Calu3 (cell line): ENCODE results near the gene GANC. TPM values are rescaled to one million over a fixed set of nuclear protein-coding genes. Genes with fewer than 3 reads are reported as not detected.
"Not testable (repeated sequence)": the region's sequence is repeated elsewhere in the genome, so short reads cannot be mapped to it uniquely, and the experiment has no call there.

Experiments used
- BruUV-seq: library from RNA; stranded (reverse); fragments of 400-500 nt; replicated peaks from 2 replicates; lab custom pipeline; 2021; lab: Mats Ljungman, UMichigan
- CTCF ChIA-PET: fragments of 300-600 bp; sonication (Branson Sonifier 250); formaldehyde crosslinking; loops from one replicate; lab custom pipeline; 2022; ENCODE audit warnings: antibody characterized with exemption; lab: Charles Lee
- DNase-seq: peaks from one replicate; pipeline ENCODE4 v3.0.0; 2022
- H3K27ac Mint-ChIP-seq: one replicate; pipeline ENCODE4 v1.8.0; 2022; ENCODE audit warnings: mixed read lengths; ENCODE audit not compliant: unreplicated experiment
- H3K27me3 Mint-ChIP-seq: one replicate; pipeline ENCODE4 v1.8.0; 2022; ENCODE audit warnings: mixed read lengths; ENCODE audit not compliant: unreplicated experiment
- H3K36me3 Mint-ChIP-seq: one replicate; pipeline ENCODE4 v1.8.0; 2022; ENCODE audit warnings: mild to moderate bottlenecking, moderate library complexity, mixed read lengths; ENCODE audit not compliant: insufficient read depth, unreplicated experiment
- H3K4me1 Mint-ChIP-seq: one replicate; pipeline ENCODE4 v1.8.0; 2022; ENCODE audit warnings: mild to moderate bottlenecking, low read depth, mixed read lengths; ENCODE audit not compliant: unreplicated experiment
- H3K4me3 Mint-ChIP-seq: one replicate; pipeline ENCODE4 v1.8.0; 2022; ENCODE audit warnings: mild to moderate bottlenecking, low read depth, moderate library complexity, mixed read lengths; ENCODE audit not compliant: unreplicated experiment
- H3K9me3 Mint-ChIP-seq: one replicate; pipeline ENCODE4 v1.8.0; 2022; ENCODE audit warnings: low read depth, mixed read lengths; ENCODE audit not compliant: unreplicated experiment
- intact Hi-C: fragments of 100-400 bp; cut with micrococcal nuclease; formaldehyde crosslinking; loops from one replicate; pipeline ENCODE4 v1.10.0; 2022; ENCODE audit not compliant: unreplicated experiment
- total RNA-seq: library from RNA; stranded (reverse); gene quantifications from 2 replicates; pipeline ENCODE4 v1.2.3, GENCODE V29; 2022
- TF ChIP-seq, protein P1 (sequence below): fragments of 200-600 bp; IDR thresholded peaks from one replicate; pipeline ENCODE4 v1.8.0; 2022; ENCODE audit warnings: antibody characterized with exemption; ENCODE audit not compliant: unreplicated experiment

The GANC gene
- total RNA-seq, 1 experiment from 2014 or later = 10.8 TPM

DNA sequence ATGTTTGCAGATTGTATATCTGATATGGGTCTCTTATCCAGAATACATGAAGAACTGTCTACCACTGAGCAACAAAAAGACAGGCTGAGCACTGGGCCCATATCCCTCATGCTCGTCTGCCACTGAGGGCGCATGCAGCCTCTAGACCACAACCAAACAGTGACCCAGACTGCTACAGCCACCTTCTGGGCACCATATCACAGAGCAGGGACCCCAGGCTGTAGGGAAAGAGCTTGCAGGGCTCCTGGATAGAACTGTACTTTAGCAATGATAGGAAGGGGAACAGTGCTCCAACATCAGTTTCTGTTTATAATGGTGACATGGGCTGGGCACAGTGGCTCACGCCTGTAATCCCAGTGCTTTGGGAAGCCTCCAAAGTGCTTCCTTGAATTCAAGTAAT lies 40.5 kb downstream of the GANC start:
- DNase-seq = no peak
- intact Hi-C loops = no loop called here
- BruUV-seq = no TSS peak
- H3K27ac Mint-ChIP-seq = no peak overlapping the region
- CTCF ChIA-PET = no interaction called here
- H3K9me3 Mint-ChIP-seq = no peaks in the 10 kb centered on the region
- TF ChIP-seq, protein P1, sequence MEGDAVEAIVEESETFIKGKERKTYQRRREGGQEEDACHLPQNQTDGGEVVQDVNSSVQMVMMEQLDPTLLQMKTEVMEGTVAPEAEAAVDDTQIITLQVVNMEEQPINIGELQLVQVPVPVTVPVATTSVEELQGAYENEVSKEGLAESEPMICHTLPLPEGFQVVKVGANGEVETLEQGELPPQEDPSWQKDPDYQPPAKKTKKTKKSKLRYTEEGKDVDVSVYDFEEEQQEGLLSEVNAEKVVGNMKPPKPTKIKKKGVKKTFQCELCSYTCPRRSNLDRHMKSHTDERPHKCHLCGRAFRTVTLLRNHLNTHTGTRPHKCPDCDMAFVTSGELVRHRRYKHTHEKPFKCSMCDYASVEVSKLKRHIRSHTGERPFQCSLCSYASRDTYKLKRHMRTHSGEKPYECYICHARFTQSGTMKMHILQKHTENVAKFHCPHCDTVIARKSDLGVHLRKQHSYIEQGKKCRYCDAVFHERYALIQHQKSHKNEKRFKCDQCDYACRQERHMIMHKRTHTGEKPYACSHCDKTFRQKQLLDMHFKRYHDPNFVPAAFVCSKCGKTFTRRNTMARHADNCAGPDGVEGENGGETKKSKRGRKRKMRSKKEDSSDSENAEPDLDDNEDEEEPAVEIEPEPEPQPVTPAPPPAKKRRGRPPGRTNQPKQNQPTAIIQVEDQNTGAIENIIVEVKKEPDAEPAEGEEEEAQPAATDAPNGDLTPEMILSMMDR = no peak
- no peaks in the 10 kb centered on the region for H3K36me3 Mint-ChIP-seq
- no peaks in the 10 kb centered on the region for H3K4me1 Mint-ChIP-seq
- H3K27me3 Mint-ChIP-seq = no peaks in the 10 kb centered on the region
- H3K4me3 Mint-ChIP-seq = no peak overlapping the region

DNA sequence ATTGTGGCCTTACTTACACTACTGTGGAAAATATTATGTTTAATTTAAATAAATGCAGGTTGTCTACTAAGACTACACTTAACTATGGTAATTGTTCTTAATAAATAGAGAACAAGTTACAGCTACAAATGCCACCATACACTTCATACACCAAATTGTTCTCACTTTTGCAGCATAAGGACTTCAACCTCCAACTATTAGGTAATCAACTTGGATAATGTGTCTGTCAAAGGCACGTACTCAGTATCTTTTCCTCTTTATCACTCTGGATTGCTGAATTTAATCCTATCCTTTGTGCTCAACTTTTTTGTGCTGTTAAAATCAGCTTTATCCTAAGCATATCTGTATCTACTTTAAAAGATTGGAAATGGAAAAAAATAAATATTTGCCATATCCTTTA lies 41.8 kb downstream of the GANC start:
- BruUV-seq = no TSS peak
- Mint-ChIP-seq H3K36me3 (no peaks in the 10 kb centered on the region), H3K27ac (no peak overlapping the region), H3K4me3 (no peak overlapping the region), H3K4me1 (no peaks in the 10 kb centered on the region), H3K9me3 (no peaks in the 10 kb centered on the region), H3K27me3 (no peaks in the 10 kb centered on the region)
- DNase-seq = no peak
- intact Hi-C loops = no loop called here
- CTCF ChIA-PET = no interaction called here
- TF ChIP-seq, protein P1 = no peak

DNA sequence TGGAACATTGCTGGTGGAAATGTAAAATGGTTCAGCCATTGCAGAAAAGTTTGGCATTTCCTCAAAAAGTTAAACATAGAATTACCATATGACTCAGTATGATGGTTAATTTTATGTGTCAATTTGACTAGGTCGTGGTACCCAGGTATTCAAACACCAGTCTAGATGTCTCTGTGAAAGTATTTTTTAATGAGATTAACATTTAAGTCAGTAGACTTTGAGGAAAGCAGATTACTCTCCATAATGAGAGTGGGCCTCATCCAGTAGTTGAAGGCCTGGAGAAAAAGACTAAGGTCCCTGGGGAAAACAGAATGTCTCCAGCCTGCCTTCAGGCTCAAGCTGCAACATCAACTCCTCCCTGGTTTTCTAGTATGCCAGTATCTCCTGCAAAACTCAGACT lies 42.5 kb downstream of the GANC start:
- TF ChIP-seq, protein P1 = no peak
- H3K27ac Mint-ChIP-seq = no peak overlapping the region
- no peaks in the 10 kb centered on the region for H3K9me3 Mint-ChIP-seq
- no peaks in the 10 kb centered on the region for H3K4me1 Mint-ChIP-seq
- H3K36me3 Mint-ChIP-seq = no peaks in the 10 kb centered on the region
- no peak overlapping the region for H3K4me3 Mint-ChIP-seq
- intact Hi-C loops = no loop called here
- CTCF ChIA-PET = no interaction called here
- no TSS peak for BruUV-seq
- DNase-seq = no peak
- H3K27me3 Mint-ChIP-seq = no peaks in the 10 kb centered on the region

DNA sequence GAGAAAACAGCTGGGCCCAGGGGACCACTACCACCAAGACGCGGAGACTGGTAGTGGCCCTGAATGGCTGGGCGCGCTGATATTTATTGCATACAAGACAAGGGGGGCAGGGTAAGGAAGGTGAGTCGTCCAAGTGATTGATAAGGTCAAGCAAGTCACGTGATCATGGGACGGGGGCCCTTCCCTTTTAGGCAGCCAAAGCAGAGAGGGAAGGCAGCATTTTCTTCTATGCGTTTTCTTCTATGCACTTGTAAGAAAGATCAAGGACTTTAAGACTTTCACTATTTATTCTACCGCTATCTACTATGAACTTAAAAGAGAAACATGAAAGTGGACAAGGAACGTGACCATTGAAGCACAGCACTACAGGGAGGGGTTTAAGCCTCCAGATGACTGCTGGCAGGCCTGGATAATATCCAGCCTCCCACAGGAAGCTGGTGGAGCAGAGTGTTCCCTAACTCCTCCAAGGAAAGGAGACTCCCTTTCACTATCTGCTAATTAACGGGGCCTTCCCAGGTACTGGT lies 43.3 kb downstream of the GANC start:
- not testable (repeated sequence) for H3K27me3 Mint-ChIP-seq, H3K4me1 Mint-ChIP-seq

DNA sequence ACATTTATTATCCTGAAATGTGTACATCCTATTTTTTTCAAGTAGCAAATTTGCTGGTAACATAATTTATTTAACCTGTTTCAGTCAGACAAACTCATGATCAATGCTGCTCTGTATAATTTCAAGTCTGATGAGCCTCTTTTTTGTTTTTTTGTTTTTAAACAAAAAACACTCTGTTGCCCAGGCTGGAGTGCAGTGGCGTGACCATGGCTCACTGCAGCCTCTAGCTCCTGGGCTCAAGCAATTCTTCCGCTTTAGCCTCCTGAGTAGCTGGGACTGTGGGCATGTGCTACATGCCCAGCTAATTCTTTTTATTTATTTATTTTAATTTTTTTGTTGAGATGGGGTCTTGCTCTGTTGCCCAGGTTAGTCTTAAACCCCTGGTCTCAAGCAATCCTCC lies 46.2 kb downstream of the GANC start:
- no peak for DNase-seq
- no TSS peak for BruUV-seq
- CTCF ChIA-PET = no interaction called here
- no peak overlapping the region for H3K27ac Mint-ChIP-seq
- TF ChIP-seq, protein P1 = no peak
- H3K4me1 Mint-ChIP-seq = no peaks in the 10 kb centered on the region
- no peaks in the 10 kb centered on the region for H3K9me3 Mint-ChIP-seq
- no peaks in the 10 kb centered on the region for H3K27me3 Mint-ChIP-seq
- H3K36me3 Mint-ChIP-seq = no peaks in the 10 kb centered on the region
- H3K4me3 Mint-ChIP-seq = no peak overlapping the region
- intact Hi-C loops = no loop called here

More for the DNA sequence above, 43.3 kb downstream of the GANC start:
- H3K9me3 Mint-ChIP-seq, BruUV-seq, DNase-seq, H3K4me3 Mint-ChIP-seq, H3K27ac Mint-ChIP-seq, intact Hi-C loops, H3K36me3 Mint-ChIP-seq: not testable (repeated sequence)
- CTCF ChIA-PET = interaction anchor here (0.6 kb wide), 1 partner anchor 791 kb away, joined by 5 read pairs; no protein-coding TSS in a partner anchor
